HepG2 (cell line): Measurements from ENCODE around the gene IFT172. TPM values are rescaled to one million over a fixed set of nuclear protein-coding genes. Genes with fewer than 3 reads are reported as not detected.

Experiments used
- ARID5B ChIP-seq: IDR thresholded peaks from 2 replicates; pipeline ENCODE4 v1.4.0; 2020; ENCODE audit warnings: mild to moderate bottlenecking, missing genetic modification reagents
- ATF2 ChIP-seq: sonication (generic); formaldehyde crosslinking; IDR thresholded peaks from 2 replicates; pipeline ENCODE4 v1.4.0; 2020; ENCODE audit warnings: missing genetic modification reagents
- BRD4 ChIP-seq: sonication (generic); formaldehyde crosslinking; IDR thresholded peaks from 2 replicates; pipeline ENCODE4 v1.4.0; 2020; ENCODE audit warnings: missing genetic modification reagents
- CAMTA2 ChIP-seq: sonication (generic); formaldehyde crosslinking; IDR thresholded peaks from 2 replicates; pipeline ENCODE4 v1.4.0; 2020; ENCODE audit warnings: mild to moderate bottlenecking, missing genetic modification reagents, borderline replicate concordance
- CERS6 ChIP-seq: sonication (generic); formaldehyde crosslinking; IDR thresholded peaks from 2 replicates; pipeline ENCODE4 v1.5.0; 2020; ENCODE audit warnings: missing genetic modification reagents
- CSRNP1 ChIP-seq: sonication (generic); formaldehyde crosslinking; IDR thresholded peaks from 2 replicates; pipeline ENCODE4 v1.8.1; 2023; ENCODE audit warnings: mild to moderate bottlenecking, missing genetic modification reagents
- HNF4A ChIP-seq: sonication (generic); formaldehyde crosslinking; IDR thresholded peaks from 2 replicates; pipeline ENCODE4 v1.4.0; 2020; ENCODE audit warnings: missing genetic modification reagents
- RXRA ChIP-seq: sonication (generic); formaldehyde crosslinking; IDR thresholded peaks from 2 replicates; pipeline ENCODE4 v1.5.1; 2020; ENCODE audit warnings: missing genetic modification reagents
- SOX6 ChIP-seq, 2 experiments: fragments of 450-650 bp in 1 of 2; sonication (generic) in 1 of 2; formaldehyde crosslinking in 1 of 2; IDR thresholded peaks; 2 replicates each; pipeline versions ENCODE4 v1.4.0 to v1.6.1; 2017 to 2020; ENCODE audit warnings: antibody characterized with exemption in 1 of 2, mild to moderate bottlenecking in 1 of 2, missing genetic modification reagents in 1 of 2
- ZBTB7A ChIP-seq: sonication (generic); formaldehyde crosslinking; IDR thresholded peaks from 2 replicates; pipeline ENCODE4 v1.8.0; 2022; ENCODE audit warnings: mild to moderate bottlenecking, missing genetic modification reagents
- ZFP36L2 ChIP-seq: sonication (generic); formaldehyde crosslinking; IDR thresholded peaks from 2 replicates; pipeline ENCODE4 v1.4.0; 2020; ENCODE audit warnings: missing genetic modification reagents
- ZNF256 ChIP-seq: sonication (generic); formaldehyde crosslinking; conservative IDR thresholded peaks from 2 replicates; pipeline ENCODE4 v1.4.0; 2020; ENCODE audit warnings: missing genetic modification reagents
- ZNF281 ChIP-seq: sonication (generic); formaldehyde crosslinking; IDR thresholded peaks from 2 replicates; pipeline ENCODE4 v1.4.0; 2020; ENCODE audit warnings: missing genetic modification reagents, borderline replicate concordance
- ZNF503 ChIP-seq: sonication (generic); formaldehyde crosslinking; IDR thresholded peaks from 2 replicates; pipeline ENCODE4 v1.4.0; 2020; ENCODE audit warnings: missing genetic modification reagents
- ZNF607 ChIP-seq: sonication (generic); formaldehyde crosslinking; IDR thresholded peaks from 2 replicates; pipeline ENCODE4 v1.5.1; 2020; ENCODE audit warnings: missing genetic modification reagents, mild to moderate bottlenecking, borderline replicate concordance
- polyA plus RNA-seq, 8 experiments: library from polyadenylated mRNA; depleted of rRNA in 3 of 8; stranded (reverse) in 7 of 8; unstranded in 1 of 8; fragments of >200 nt; fragmentation: Illumina TruSeq in 4 of 8; extraction: Trizol in 4 of 8; gene quantifications; 2 replicates each; pipeline versions ENCODE4 v1.2.1 to v1.2.3, GENCODE V29; 2011 to 2016; ENCODE audit warnings: low read depth in 4 of 8, missing spikeins in 1 of 8, mixed read lengths in 1 of 8; ENCODE audit not compliant: insufficient read depth in 1 of 8
- total RNA-seq, 5 experiments: library from RNA; depleted of rRNA; stranded (reverse); fragments of >200 nt; fragmentation: Illumina TruSeq; extraction: Trizol; gene quantifications; 2 replicates each; pipeline ENCODE4 v1.2.3, GENCODE V29; 2016; ENCODE audit warnings: low read depth in 1 of 5

Gene IFT172
- total and polyA plus RNA-seq, 2 of the 13 experiments (the other 11 are each of a cell fraction or from before 2014, with no cell fraction given): 21.6 to 35.7 TPM

- TF ChIP-seq CSRNP1 (CRISPR knock-in tag) (no peak), CERS6 (CRISPR knock-in tag) (no peak), BRD4 (CRISPR knock-in tag) (no peak), ZBTB7A (no peak), ZFP36L2 (CRISPR knock-in tag) (no peak), ZNF281 (CRISPR knock-in tag) (no peak; the same call in 1 of the 2 replicates), ZNF607 (CRISPR knock-in tag) (no peak), ZNF256 (CRISPR knock-in tag) (no peak), RXRA (CRISPR knock-in tag) (no peak; the same call in 1 of the 2 replicates), SOX6 (IDR thresholded peaks at IDR 0.05) (no peak), SOX6 (CRISPR knock-in tag; IDR thresholded peaks at IDR 0.05) (peak; percentile 34; the same call in 1 of the 2 replicates), HNF4A (CRISPR knock-in tag) (no peak; the same call in 1 of the 2 replicates), ATF2 (CRISPR knock-in tag) (no peak), CAMTA2 (CRISPR knock-in tag) (peak; percentile 56; the same call in 1 of the 2 replicates), ARID5B (CRISPR knock-in tag) (no peak), ZNF503 (CRISPR knock-in tag) (no peak; the same call in 1 of the 2 replicates)
Observed at GRCh38 chr2:27494284-27494943, 4.9 kb upstream of the IFT172 start (continued).
